Stimulated activated CD4-positive, alpha-beta T cell treated with anti-CD3 and anti-CD28 coated beads, Interleukin-15, amount 100 ng/mL, for 48 hours (primary cell): ENCODE measurements around the gene HAS3.
"Not testable (repeated sequence)": the region's sequence is repeated elsewhere in the genome, so short reads cannot be mapped to it uniquely, and the experiment has no call there.

Experiments used
- DNase-seq, 2 donors: peaks; one replicate each; pipeline ENCODE4 v3.0.0-alpha.2; 2020; ENCODE audit warnings: low read depth in 2 of 2

HAS3 gene

DNA sequence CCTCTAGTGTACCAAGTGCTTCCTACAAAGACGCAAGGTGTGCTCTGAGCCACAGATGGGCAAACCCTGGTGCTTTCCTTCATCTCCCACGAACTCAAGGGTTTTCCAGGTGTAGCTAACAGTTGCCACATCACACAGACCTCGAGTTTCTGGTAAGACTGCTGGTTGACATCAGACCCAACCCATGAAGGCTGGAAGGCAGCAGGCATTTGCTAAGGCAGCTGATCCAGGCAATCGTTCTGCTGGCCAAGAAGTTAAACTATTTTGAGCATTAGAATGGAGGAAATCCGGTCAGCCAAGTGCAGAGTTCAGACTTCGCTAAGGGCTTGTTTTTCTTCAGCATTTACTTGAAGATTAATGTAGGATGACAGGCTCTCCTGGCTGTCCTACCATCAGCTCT lies 11.5 kb downstream of the HAS3 start:
- no peak for DNase-seq

GRCh38 chr16:69118468-69118867 lies 13.0 kb downstream of the HAS3 start:
- no peak for DNase-seq

DNA sequence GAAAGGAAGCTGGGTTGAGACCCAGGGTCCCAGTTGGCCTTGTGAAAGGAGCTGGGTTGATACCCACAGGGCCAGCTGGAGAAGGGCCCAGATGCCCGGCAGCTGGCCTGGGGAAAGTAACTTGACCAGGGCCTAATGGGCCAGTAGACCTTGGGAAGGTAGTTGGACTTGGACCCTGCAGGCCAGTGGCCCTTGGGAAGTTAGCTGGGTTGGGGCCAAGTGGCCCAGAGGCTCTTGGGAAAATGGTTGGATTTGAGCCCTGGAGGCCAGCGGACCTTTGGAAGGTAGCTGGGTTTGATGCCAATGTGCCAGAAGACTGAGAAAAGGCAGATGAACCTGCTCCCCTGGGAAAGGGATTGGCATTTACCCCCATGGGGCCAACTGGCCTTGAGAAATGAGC lies 13.5 kb downstream of the HAS3 start:
- DNase-seq = no peak

DNA sequence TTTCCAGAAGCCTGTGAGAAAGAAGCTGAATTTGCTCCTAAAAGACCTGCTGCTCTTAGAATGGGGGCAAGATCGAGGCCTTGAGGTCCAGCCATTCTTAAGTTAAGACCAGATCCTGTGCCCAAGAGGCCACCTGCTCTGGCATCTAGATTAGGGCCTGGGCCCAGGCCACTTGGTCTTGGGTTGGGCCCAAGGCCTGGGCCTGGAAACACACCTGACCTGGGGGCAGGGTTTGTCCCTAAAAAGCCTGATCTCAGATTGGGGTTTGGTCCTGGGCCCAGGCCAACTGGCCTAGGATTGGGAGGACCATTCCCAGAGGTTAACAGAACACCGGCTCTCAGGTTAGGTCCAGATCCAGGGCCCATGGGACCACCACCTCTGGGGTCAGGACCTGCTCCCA lies 14.1 kb downstream of the HAS3 start:
- no peak for DNase-seq

DNA sequence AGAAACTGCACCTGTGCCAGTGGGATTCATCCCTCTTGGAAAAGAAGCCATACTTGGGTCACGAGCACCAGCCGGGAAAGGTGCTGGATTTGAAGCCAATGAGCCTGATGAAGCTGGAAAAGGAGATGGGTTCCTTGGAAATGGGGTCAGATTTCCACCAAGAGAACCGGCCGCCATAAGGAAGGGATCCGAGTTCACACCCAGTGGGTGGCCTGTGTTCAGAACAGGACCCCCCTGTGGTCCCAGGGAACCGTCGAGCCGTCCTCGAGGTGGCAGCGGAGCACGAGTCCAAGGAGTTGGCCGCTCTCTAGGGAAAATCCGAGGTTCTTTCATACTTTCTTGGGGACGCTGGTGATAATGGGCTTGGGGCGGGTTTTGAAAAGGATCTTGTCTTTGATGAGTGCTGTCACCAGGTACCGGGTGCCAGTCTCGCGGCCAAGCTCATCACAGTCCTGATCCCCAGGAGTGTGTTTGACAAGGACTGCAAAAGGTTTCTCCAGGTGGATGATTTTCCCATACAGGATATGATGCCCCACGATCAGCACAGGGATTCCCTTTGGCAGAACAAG lies 14.7 kb downstream of the HAS3 start:
- no peak for DNase-seq

DNA sequence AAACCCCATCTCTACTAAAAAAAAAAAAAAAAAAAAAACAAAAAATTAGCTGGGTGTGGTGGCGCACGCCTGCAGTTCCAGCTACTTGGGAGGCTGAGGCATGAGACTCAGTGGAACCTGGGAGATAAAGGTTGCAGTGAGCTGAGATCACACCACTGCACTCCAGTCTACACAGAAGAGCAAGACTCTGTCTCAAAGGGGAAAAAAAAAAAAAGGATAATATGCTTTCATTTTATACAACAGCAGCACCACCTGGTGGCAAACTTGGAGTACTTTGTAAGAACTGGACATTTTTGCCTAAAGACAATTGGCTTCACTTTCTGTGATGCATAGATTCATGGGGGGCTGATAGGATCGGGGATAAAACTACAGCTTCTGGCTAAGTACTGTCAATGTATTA lies 18.5 kb downstream of the HAS3 start:
- DNase-seq = peak; percentile 17 to 43

GRCh38 chr16:69124406-69124805 lies 19.0 kb downstream of the HAS3 start:
- DNase-seq = not testable (repeated sequence)

GRCh38 chr16:69124961-69125360 lies 19.5 kb downstream of the HAS3 start:
- not testable (repeated sequence) for DNase-seq

- no peak for DNase-seq
Observed at GRCh38 chr16:69126221-69126620, 20.8 kb downstream of the HAS3 start.

DNA sequence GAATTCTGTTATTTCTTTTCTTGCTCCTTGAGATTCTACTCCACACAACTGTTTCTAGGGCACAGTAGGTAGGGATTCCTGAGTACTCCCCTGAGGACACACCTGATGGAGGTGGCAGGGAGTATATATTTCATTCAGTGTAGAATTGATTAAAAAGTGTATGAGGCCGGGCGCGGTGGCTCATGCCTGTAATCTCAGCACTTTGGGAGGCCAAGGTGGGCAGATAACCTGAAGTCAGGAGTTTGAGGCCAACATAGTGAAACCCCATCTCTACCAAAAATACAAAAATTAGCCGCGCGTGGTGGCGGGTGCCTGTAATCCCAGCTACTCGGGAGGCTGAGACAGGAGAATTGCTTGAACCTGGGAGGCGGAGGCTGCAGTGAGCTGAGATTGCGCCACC lies 21.3 kb downstream of the HAS3 start:
- not testable (repeated sequence) for DNase-seq

DNA sequence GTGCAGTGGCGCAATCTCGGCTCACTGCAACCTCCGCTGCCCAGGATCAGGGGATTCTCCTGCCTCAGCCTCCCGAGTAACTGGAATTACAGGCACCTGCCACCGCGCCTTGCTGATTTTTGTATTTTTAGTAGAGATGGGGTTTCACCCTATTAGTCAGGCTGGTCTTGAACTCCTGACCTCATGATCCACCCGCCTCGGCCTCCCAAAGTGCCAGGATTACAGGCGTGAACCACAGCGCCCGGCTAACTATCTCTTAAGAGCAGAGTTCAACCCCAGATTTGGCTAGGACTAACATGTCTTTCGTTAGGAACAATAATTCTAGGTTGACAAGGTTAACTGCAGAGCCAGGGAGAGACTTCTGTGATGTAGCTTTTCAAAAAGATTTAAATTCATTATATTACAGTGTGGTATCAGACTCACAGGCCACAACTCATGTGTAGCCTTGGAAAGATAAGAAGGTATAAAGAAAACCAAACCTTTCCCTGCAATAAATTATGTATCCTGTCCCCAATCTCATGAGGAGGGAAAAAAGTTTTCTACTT lies 22.6 kb downstream of the HAS3 start:
- no peak for DNase-seq

DNA sequence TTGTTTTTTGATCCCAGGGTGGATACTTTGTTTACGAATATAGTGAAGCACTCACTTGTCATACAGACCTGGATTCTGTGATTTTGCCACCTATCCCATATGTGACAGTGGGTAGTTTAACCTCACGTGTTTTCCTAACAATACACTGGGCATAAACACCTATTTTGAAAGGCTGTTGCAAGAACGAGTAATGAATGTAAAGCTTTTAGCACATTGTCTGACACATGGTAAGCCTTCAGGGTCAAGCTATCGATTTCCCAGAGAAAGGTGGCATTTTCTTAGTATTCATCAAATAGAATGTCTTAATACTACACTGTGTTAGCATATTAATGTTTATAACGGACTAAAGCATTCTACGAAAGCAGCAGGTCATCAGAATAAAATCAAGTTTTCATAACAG lies 25.0 kb downstream of the HAS3 start:
- DNase-seq = no peak

GRCh38 chr16:69131167-69131838 lies 25.9 kb downstream of the HAS3 start:
- DNase-seq = no peak

GRCh38 chr16:69131839-69132423 lies 26.5 kb downstream of the HAS3 start:
- DNase-seq = peak; percentile 71 to 76

DNA sequence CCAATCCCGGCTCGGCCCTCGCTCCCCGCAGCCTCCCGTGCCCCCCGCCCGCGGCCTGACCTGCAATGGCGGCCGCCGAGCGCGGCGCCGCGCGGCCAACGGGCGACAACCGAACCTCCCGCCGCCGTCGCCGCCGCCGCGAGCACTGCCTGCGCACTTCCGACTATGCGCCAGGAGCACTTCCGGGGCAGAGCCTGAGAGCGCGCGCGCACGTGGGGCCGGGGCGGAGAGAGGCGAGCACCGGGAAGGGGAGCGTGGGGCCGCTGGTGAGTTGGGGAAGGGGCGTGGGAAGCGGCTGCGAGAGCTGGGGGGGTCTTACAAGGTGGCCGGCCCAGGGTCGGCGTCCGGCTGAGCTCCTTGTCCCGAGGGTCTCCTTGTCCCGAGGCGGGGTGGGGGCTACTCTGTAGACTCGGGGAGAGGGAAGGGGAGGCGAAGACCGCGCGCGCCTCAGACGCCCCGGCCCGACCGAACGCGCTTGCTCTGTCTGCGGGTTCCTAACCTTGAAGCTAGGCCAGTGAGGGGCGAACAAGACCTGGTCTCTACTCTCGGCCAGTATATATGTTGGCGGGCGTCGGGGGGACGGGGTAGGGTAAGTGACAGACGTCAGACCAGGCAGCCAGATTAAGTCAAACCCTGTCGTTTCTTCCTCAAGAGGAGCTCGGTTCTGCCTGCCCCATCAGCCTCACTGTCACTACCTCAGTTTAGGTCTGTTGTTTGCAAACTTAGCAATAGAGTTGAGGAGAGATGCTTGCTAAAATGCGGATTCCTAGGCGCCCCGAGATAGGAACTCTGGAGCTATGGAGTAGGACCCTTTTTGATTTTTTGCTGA lies 27.2 kb downstream of the HAS3 start, which contains the start of the genes CHTF8 and UTP4:
Gene CHTF8, minus strand, starts transcription at position 165 of the 829 bp plus-strand sequence. CDS start 11,130 bp downstream, outside the sequence.
Gene UTP4, plus strand, starts transcription at position 226 of the 829 bp plus-strand sequence. CDS start 811 bp downstream, outside the sequence.
- peak; percentile 76 to 82 for DNase-seq

DNA sequence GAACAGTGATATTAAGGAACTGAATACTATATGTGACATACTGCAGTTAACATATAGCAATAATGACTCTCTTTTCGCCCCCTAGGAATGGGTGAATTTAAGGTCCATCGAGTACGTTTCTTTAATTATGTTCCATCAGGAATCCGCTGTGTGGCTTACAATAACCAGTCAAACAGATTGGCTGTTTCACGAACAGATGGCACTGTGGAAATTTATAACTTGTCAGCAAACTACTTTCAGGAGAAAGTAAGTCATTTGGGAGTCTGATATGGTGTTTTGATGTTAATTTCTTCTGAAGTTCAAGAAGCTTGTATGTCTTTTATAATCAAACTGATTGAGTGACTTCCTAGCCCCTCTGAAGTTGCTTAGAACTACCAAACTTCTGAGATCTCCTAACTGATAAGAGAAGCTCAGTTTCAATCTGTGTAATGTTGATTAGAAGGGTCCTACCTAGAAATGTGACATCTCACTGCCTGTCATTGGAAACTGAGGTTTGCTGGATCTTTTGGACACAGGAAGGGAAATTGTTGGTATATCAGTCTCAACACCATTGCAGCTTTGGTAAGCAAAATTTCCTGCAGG lies 28.0 kb downstream of the HAS3 start:
- DNase-seq = no peak

DNA sequence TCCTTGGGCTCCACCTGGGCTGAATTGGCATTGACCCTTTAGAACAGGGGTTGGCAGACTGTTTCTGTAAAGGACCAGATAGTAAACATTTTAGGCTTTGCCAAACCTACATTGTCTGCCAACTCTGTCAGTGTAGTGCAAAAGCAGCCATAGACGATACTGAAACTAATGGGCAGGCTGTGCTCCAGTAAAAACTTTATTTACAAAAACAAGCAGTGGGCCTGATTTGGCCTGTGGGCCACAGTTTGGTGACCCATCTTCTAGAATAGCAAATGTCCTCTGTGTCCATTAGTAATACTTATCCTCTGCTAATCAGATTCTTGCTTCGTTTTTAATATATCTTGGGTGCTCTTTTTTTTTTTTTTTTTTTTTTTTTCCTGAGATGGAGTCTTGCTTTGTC lies 33.2 kb downstream of the HAS3 start:
- no peak for DNase-seq

GRCh38 chr16:69139464-69139863 lies 34.0 kb downstream of the HAS3 start:
- not testable (repeated sequence) for DNase-seq

DNA sequence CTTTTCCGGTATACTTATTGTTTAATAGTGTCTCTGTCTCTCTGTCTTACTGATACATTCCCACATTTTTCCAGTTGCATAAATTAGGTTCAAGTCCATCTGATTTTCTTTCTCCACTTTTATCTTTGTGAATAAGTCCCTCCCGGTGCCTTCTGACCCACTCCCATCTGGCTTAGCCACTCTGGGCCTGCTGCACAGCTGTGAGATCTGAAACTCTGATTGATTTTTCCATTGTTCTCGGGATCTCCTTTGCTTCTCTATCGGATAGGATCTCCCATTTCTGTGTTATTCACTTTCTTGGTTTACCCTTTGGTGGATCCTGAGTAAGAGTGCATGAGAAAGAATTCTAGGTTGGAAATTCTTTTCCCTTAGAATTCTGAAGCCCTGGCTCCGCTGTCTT lies 35.6 kb downstream of the HAS3 start:
- no peak for DNase-seq

DNA sequence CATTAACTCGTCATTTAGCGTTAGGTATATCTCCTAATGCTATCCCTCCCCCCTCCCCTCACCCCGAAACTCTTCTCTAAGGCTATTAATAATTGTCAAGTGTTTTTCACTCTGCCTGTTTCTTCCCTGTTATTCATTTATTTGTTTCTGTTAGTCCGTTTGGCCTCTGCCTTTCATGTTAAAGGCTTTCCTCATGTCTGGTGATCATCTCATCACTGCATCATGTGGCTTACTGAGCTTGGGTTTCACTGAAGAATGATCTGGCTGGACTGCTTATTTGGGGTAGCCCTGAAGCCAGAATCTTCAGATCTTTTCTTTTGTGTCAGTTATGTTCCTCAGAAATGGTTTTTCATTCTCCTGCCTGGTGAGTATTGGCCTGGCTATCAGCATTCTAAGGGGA lies 36.5 kb downstream of the HAS3 start:
- DNase-seq = no peak

GRCh38 chr16:69143116-69143515 lies 37.7 kb downstream of the HAS3 start:
- DNase-seq = no peak

GRCh38 chr16:69145658-69146057 lies 40.2 kb downstream of the HAS3 start:
- DNase-seq = no peak
